HG03045 (cell line): ENCODE results near the gene NANOG.
"Not testable (repeated sequence)": the region's sequence is repeated elsewhere in the genome, so short reads cannot be mapped to it uniquely, and the experiment has no call there.

Source experiments
- ATAC-seq: cut with Tn5 transposase; IDR thresholded peaks from one replicate; pipeline ENCODE4 v1.9.1; 2021; ENCODE audit warnings: mild to moderate bottlenecking, moderate library complexity; ENCODE audit not compliant: unreplicated experiment

The NANOG gene

DNA sequence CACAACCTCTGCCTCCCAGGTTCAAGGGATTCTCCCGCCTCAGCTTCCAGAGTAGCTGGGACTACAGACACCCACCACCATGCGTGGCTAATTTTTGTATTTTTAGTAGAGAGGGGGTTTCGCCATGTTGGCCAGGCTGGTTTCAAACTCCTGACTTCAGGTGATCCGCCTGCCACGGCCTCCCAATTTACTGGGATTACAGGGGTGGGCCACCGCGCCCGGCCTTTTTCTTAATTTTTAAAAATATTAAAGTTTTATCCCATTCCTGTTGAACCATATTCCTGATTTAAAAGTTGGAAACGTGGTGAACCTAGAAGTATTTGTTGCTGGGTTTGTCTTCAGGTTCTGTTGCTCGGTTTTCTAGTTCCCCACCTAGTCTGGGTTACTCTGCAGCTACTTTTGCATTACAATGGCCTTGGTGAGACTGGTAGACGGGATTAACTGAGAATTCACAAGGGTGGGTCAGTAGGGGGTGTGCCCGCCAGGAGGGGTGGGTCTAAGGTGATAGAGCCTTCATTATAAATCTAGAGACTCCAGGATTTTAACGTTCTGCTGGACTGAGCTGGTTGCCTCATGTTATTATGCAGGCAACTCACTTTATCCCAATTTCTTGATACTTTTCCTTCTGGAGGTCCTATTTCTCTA lies at the start of gene NANOG:
Gene NANOG (plus strand): TSS at position 519 of the 645 bp plus-strand sequence. CDS start 213 bp downstream, outside the sequence.
- ATAC-seq, result not testable (repeated sequence)

DNA sequence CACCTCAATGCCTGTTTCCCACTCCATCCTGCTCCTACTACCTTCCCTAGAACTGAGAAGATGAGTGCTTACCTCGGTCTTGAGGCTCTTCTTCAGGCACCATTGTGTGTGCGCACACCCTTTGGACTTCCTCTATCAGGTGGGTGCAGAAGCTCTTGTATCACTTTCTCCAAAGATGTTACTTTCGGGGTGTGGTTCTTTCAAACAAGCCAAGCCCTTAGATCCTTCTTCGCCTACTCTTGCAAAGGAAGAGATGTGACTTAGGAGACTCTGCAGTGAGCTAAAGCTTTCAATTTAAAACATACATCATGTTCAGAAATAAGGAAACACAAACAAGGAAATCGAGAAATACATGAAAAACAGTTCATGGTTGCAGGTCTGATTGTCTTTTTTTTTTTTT lies 42.0 kb upstream of the NANOG start, which contains the start of gene CLEC4C:
Gene CLEC4C (minus strand): TSS at position 130 of the 400 bp plus-strand sequence. CDS start 27 bp downstream, at position 103.
- no peak for ATAC-seq

DNA sequence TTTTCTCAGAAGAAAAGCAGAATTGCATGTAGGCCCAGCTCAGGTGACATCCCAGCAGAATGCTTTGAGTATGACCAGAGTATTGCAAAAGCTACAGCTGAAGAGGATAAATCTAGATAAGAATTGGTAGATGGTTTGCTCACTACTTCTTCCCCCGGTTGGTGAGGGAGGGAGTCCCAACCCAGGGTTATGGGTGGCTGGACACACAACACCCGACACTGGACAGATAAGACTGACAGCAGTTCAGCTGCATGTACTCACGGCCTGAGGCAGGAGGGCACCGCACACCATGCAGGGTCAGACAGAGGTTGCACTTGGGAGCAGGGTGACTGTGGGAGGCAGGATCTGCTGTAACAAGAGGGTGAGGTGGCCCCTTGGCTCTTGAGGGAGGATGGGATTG lies 40.4 kb upstream of the NANOG start:
- no peak for ATAC-seq

DNA sequence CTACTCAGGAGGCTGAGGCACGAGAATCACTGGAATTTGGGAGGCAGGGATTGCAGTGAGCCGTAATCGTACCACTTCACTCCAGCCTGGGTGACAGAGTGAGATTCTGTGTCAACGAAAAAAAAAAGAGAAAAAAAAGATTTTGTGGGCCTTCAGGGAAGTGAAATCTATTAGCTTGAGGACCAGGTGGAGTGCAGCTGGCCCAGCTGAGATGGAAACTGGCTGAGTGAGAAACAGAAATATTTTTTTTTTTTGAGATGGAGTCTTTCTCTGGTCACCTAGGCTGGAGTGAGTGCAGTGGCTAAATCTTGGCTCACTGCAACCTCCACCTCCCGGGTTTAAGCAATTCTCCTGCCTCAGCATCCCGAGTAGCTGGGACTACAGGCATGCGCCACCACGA lies 39.8 kb upstream of the NANOG start:
- ATAC-seq, result no peak

- ATAC-seq, result no peak
Measured at GRCh38 chr12:7750350-7750749, 38.9 kb upstream of the NANOG start.

GRCh38 chr12:7751394-7751793 lies 37.8 kb upstream of the NANOG start:
- ATAC-seq, result no peak

- ATAC-seq, result not testable (repeated sequence)
Measured at GRCh38 chr12:7751941-7752922, 37.0 kb upstream of the NANOG start.

DNA sequence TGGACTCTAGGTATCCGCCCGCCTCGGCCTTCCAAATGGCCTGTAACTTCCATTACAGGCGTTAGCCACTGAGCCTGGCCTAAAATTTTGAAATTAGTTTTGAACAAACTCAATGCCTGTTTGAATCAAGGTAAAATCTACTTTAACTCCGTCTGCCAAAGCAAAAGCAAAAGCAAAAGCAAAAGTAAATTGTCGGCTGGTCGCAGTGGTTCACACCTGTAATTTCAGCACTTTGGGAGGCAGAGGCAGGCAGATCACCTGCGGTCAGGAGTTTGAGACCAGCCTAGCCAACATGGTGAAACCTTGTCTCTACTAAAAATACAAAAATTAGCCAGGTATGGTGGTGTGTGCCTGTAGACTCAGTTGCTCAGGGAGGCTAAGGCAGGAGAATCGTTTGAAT lies 33.5 kb upstream of the NANOG start:
- ATAC-seq, result not testable (repeated sequence)

DNA sequence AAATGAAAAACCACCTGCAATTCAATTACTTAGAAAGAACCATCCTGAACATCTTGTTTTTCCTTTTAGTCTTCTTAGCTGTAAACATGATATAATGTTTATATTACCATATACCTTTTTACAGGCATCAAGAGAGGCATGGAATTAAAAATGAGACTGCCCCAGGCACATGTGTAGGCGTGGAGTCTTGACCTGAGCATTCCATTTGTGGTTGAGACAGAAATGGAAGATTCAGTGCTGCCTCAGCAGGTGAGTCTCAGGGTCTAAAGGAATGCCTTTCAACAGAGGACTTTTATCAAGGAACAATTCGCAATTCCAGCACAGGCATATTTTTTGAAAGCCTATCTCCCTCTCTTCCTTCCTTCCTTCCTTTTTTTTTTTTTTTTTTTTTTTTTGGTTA lies 32.2 kb upstream of the NANOG start:
- no peak for ATAC-seq

GRCh38 chr12:7758766-7759140 lies 30.4 kb upstream of the NANOG start:
- ATAC-seq, result no peak

DNA sequence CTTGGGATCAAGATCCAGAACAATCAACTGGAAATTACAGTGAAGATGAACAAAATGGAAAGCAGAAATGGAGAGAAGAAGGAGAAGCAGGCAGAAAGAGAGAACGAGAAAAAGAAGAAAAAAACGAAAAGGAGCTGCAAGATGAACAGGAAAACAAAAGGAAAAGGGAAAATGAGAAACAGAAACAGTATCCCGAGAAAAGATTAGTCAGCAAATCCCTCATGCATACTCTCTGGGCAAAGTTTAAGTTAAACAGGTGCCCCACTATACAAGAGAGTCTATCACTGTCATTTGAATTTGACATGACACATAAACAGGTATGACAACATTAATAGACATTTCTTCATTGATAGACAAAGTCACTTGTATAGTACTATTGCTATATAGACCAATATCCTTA lies 19.2 kb upstream of the NANOG start:
- no peak for ATAC-seq

- no peak for ATAC-seq
Measured at GRCh38 chr12:7781274-7781673, 7.9 kb upstream of the NANOG start.

- no peak for ATAC-seq
Measured at GRCh38 chr12:7782055-7782454, 7.1 kb upstream of the NANOG start.

GRCh38 chr12:7783433-7783832 lies 5.8 kb upstream of the NANOG start:
- not testable (repeated sequence) for ATAC-seq

GRCh38 chr12:7784701-7785100 lies 4.5 kb upstream of the NANOG start:
- ATAC-seq, result no peak

GRCh38 chr12:7787574-7788293 lies 1.5 kb upstream of the NANOG start:
- ATAC-seq, result no peak

DNA sequence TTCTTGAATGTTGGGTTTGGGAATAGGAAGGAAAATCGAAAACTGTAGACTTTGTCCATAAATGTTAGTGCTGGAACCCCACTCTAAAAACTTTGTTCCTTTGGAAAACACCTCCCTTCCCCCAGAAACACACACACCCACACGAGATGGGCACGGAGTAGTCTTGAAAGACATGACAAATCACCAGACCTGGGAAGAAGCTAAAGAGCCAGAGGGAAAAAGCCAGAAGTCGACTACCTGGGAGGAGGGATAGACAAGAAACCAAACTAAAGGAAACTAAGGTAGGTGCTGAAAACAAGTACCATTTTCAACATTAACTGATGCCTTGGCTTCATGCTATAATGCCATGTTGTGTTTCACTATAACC lies 925 bp upstream of the NANOG start:
- no peak for ATAC-seq

GRCh38 chr12:7793211-7793610 lies 4.0 kb downstream of the NANOG start:
- ATAC-seq, result no peak

- ATAC-seq, result not testable (repeated sequence)
Measured at GRCh38 chr12:7797269-7797668, 8.1 kb downstream of the NANOG start.

DNA sequence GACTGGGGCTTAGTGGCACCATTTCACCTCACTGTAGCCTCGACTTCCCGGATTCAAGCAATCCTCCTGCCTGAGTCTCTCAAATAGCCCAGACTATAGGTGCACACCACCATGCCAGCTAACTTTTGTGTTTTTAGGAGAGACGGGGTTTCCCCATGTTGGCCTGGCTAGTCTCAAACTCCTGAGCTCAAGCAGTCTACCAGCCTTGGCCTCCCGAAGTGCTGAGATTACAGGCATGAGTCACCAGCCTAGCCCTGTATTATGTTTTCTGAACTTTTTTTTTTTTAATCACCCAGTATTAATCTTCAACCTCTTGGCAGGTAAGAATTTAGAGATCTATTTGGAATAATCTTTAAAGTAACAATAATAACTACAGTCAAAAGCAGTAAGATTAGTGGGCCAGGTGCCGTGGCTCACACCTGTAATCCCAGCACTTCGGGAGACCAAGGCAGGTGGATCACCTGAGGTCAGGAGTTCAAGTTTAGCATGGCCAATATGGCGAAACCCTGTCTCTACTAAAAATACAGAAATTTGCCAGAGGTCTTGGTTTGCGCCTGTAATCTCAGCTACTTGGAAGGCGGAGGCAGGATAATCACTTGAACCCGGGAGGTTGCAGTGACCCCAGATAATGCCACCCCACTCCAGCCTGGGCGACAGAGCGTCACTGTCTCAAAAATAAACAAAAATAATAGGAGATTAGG lies 8.6 kb downstream of the NANOG start:
- no peak for ATAC-seq
